AG09319 (cell line): Measurements from ENCODE around the gene DIAPH1.

Experiments used
- DNase-seq: peaks from one replicate; pipeline ENCODE4 v3.0.0-alpha.2; 2010; ENCODE audit warnings: low read depth; ENCODE audit errors: extremely low read depth
- CTCF ChIP-seq: IDR thresholded peaks from 2 replicates; pipeline ENCODE4 v1.5.1; 2011; ENCODE audit warnings: low read depth, mild to moderate bottlenecking, inconsistent platforms, low read length, moderate library complexity

Gene DIAPH1

GRCh38 chr5:141635646-141636045 lies 16.8 kb upstream of the DIAPH1 start:
- TF ChIP-seq CTCF, result no peak
- no peak for DNase-seq

- TF ChIP-seq CTCF, result no peak
- DNase-seq, result no peak
These were observed 15.9 kb upstream of the DIAPH1 start for GRCh38 chr5:141634720-141635119.

- DNase-seq, result no peak
- no peak for TF ChIP-seq CTCF
These were observed 15.2 kb upstream of the DIAPH1 start for GRCh38 chr5:141633871-141634561.

- DNase-seq, result no peak
- TF ChIP-seq CTCF, result no peak
These were observed 13.8 kb upstream of the DIAPH1 start for GRCh38 chr5:141632650-141633049.

- no peak for TF ChIP-seq CTCF
- DNase-seq, result no peak
These were observed 11.9 kb upstream of the DIAPH1 start for GRCh38 chr5:141630570-141631140.

GRCh38 chr5:141628175-141628788 lies 9.5 kb upstream of the DIAPH1 start:
- no peak for TF ChIP-seq CTCF
- DNase-seq, result no peak

GRCh38 chr5:141623611-141624010 lies 4.8 kb upstream of the DIAPH1 start:
- DNase-seq, result no peak

More at GRCh38 chr5:141623611-141624010, 4.8 kb upstream of the DIAPH1 start:
- TF ChIP-seq CTCF, result no peak
